SK-N-SH treated with all-trans-retinoic acid at 6 μM for 48 hours (cell line): ENCODE results near the gene PRR29.

ENCODE experiments used
- ATAC-seq: fragments of 200-7000 bp; cut with Tn5 transposase; 3 replicates; pipeline ENCODE4 v1.9.1; 2020; ENCODE audit warnings: mild to moderate bottlenecking, moderate library complexity
- ARNTL ChIP-seq: fragments of 450-650 bp; formaldehyde crosslinking; IDR thresholded peaks from 2 replicates; pipeline ENCODE4 v1.5.0; 2020; ENCODE audit warnings: low read depth, mild to moderate bottlenecking, moderate library complexity, borderline replicate concordance
- BACH2 ChIP-seq: fragments of 250-450 bp; sonication (Bioruptor Pico); IDR thresholded peaks from 2 replicates; pipeline ENCODE4 v1.9.0; 2021; ENCODE audit warnings: mild to moderate bottlenecking, borderline replicate concordance
- ESRRG ChIP-seq: fragments of 250-450 bp; sonication (Bioruptor Pico); IDR thresholded peaks from 2 replicates; pipeline ENCODE4 v1.6.1; 2021; ENCODE audit warnings: mild to moderate bottlenecking
- GLIS3 ChIP-seq: fragments of 250-450 bp; sonication (Bioruptor Pico); IDR thresholded peaks from 2 replicates; pipeline ENCODE4 v1.5.0; 2020; ENCODE audit warnings: mild to moderate bottlenecking, moderate library complexity
- ISL1 ChIP-seq: fragments of 250-450 bp; sonication (Bioruptor Pico); IDR thresholded peaks from 2 replicates; pipeline ENCODE4 v2.1.2; 2022; ENCODE audit warnings: mild to moderate bottlenecking, moderate library complexity
- OSR1 ChIP-seq: fragments of 250-450 bp; sonication (Bioruptor Pico); IDR thresholded peaks from 2 replicates; pipeline ENCODE4 v1.8.0; 2022; ENCODE audit warnings: moderate library complexity, mild to moderate bottlenecking, inconsistent platforms
- PPARA ChIP-seq: fragments of 250-450 bp; sonication (Bioruptor Pico); IDR thresholded peaks from 2 replicates; pipeline ENCODE4 v1.5.0; 2020; ENCODE audit warnings: mild to moderate bottlenecking, borderline replicate concordance
- RARB ChIP-seq: fragments of 250-450 bp; sonication (Bioruptor Pico); IDR thresholded peaks from 2 replicates; pipeline ENCODE4 v1.8.0; 2021; ENCODE audit warnings: mild to moderate bottlenecking, moderate library complexity
- TCF4 ChIP-seq: fragments of 250-450 bp; sonication (Bioruptor Pico); IDR thresholded peaks from 2 replicates; pipeline ENCODE4 v1.8.0; 2021; ENCODE audit warnings: mild to moderate bottlenecking, moderate library complexity, borderline replicate concordance
- TOX ChIP-seq: fragments of 250-450 bp; sonication (Bioruptor Pico); IDR thresholded peaks from 2 replicates; pipeline ENCODE4 v1.8.0; 2021; ENCODE audit warnings: mild to moderate bottlenecking, moderate library complexity, borderline replicate concordance
- ZC3H10 ChIP-seq: fragments of 250-450 bp; sonication (Bioruptor Pico); IDR thresholded peaks from 2 replicates; pipeline ENCODE4 v1.5.1; 2021; ENCODE audit warnings: mild to moderate bottlenecking, moderate library complexity
- ZFP3 ChIP-seq: fragments of 250-450 bp; sonication (Bioruptor Pico); IDR thresholded peaks from 2 replicates; pipeline ENCODE4 v1.5.0; 2020; ENCODE audit warnings: mild to moderate bottlenecking, moderate library complexity
- ZFP30 ChIP-seq: fragments of 450-650 bp; formaldehyde crosslinking; IDR thresholded peaks from 2 replicates; pipeline ENCODE4 v1.5.0; 2022; ENCODE audit warnings: mild to moderate bottlenecking, moderate library complexity
- ZNF565 ChIP-seq: fragments of 450-650 bp; formaldehyde crosslinking; conservative IDR thresholded peaks from 2 replicates; pipeline ENCODE4 v1.5.0; 2020; ENCODE audit warnings: low read depth, mild to moderate bottlenecking, moderate library complexity
- ZNF70 ChIP-seq: fragments of 450-650 bp; formaldehyde crosslinking; IDR thresholded peaks from 2 replicates; pipeline ENCODE4 v1.5.0; 2020; ENCODE audit warnings: mild to moderate bottlenecking, moderate library complexity
- ZNF8 ChIP-seq: fragments of 450-650 bp; formaldehyde crosslinking; IDR thresholded peaks from 2 replicates; pipeline ENCODE4 v1.5.0; 2020; ENCODE audit warnings: mild to moderate bottlenecking, moderate library complexity
- TF ChIP-seq, protein P1 (sequence below): fragments of 250-450 bp; sonication (Bioruptor Pico); IDR thresholded peaks from 2 replicates; pipeline ENCODE4 v1.8.0; 2021; ENCODE audit warnings: low read depth, mild to moderate bottlenecking, moderate library complexity, borderline replicate concordance
- TF ChIP-seq, protein P2 (sequence below): fragments of 250-450 bp; sonication (Bioruptor Pico); IDR thresholded peaks from 2 replicates; pipeline ENCODE4 v1.5.0; 2020; ENCODE audit warnings: mild to moderate bottlenecking, moderate library complexity
- TF ChIP-seq, protein P3 (sequence below): fragments of 250-450 bp; sonication (Bioruptor Pico); IDR thresholded peaks from 2 replicates; pipeline ENCODE4 v1.5.1; 2021; ENCODE audit warnings: mild to moderate bottlenecking, moderate library complexity
- TF ChIP-seq, protein P4 (sequence below): fragments of 250-450 bp; sonication (Bioruptor Pico); IDR thresholded peaks from 2 replicates; pipeline ENCODE4 v1.5.1; 2020; ENCODE audit warnings: low read depth, mild to moderate bottlenecking, moderate library complexity

The PRR29 gene

DNA sequence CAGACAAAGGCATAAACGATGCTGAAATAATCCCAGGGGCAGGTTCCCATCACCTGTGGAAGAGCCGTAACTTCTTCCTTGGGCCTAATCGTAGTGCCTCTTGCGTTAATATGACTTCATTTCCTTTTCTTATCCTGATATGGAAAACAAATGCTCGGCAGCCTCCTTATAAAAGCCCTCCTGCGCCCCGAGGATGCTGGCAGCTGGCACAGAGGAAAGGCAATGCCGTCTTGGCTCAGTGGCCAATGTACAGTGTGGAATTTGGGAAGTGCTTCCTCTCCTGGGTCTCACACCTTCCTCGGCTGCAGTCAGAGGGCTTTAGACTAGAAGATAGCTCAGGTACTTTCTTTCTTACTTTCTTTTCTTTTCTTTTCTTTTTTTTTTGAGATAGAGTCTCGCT, 28.9 kb upstream of the PRR29 start:
- ATAC-seq, result no peak
- TF ChIP-seq ISL1 (CRISPR knock-in tag), result no peak
- TF ChIP-seq TCF4 (CRISPR knock-in tag), result no peak
- TF ChIP-seq ARNTL (CRISPR knock-in tag), result no peak
- TF ChIP-seq ZNF8 (CRISPR knock-in tag), result no peak
- no peak for TF ChIP-seq PPARA (CRISPR knock-in tag)
- no peak for TF ChIP-seq ESRRG (CRISPR knock-in tag)
- TF ChIP-seq, protein P1, sequence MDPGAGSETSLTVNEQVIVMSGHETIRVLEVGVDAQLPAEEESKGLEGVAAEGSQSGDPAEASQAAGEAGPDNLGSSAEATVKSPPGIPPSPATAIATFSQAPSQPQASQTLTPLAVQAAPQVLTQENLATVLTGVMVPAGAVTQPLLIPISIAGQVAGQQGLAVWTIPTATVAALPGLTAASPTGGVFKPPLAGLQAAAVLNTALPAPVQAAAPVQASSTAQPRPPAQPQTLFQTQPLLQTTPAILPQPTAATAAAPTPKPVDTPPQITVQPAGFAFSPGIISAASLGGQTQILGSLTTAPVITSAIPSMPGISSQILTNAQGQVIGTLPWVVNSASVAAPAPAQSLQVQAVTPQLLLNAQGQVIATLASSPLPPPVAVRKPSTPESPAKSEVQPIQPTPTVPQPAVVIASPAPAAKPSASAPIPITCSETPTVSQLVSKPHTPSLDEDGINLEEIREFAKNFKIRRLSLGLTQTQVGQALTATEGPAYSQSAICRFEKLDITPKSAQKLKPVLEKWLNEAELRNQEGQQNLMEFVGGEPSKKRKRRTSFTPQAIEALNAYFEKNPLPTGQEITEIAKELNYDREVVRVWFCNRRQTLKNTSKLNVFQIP (CRISPR knock-in tag), result no peak
- no peak for TF ChIP-seq ZNF565 (CRISPR knock-in tag)
- TF ChIP-seq ZFP30 (CRISPR knock-in tag), result no peak
- TF ChIP-seq RARB (CRISPR knock-in tag), result no peak
- no peak for TF ChIP-seq BACH2
- TF ChIP-seq, protein P2, sequence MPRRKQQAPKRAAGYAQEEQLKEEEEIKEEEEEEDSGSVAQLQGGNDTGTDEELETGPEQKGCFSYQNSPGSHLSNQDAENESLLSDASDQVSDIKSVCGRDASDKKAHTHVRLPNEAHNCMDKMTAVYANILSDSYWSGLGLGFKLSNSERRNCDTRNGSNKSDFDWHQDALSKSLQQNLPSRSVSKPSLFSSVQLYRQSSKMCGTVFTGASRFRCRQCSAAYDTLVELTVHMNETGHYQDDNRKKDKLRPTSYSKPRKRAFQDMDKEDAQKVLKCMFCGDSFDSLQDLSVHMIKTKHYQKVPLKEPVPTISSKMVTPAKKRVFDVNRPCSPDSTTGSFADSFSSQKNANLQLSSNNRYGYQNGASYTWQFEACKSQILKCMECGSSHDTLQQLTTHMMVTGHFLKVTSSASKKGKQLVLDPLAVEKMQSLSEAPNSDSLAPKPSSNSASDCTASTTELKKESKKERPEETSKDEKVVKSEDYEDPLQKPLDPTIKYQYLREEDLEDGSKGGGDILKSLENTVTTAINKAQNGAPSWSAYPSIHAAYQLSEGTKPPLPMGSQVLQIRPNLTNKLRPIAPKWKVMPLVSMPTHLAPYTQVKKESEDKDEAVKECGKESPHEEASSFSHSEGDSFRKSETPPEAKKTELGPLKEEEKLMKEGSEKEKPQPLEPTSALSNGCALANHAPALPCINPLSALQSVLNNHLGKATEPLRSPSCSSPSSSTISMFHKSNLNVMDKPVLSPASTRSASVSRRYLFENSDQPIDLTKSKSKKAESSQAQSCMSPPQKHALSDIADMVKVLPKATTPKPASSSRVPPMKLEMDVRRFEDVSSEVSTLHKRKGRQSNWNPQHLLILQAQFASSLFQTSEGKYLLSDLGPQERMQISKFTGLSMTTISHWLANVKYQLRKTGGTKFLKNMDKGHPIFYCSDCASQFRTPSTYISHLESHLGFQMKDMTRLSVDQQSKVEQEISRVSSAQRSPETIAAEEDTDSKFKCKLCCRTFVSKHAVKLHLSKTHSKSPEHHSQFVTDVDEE (CRISPR knock-in tag), result no peak

DNA sequence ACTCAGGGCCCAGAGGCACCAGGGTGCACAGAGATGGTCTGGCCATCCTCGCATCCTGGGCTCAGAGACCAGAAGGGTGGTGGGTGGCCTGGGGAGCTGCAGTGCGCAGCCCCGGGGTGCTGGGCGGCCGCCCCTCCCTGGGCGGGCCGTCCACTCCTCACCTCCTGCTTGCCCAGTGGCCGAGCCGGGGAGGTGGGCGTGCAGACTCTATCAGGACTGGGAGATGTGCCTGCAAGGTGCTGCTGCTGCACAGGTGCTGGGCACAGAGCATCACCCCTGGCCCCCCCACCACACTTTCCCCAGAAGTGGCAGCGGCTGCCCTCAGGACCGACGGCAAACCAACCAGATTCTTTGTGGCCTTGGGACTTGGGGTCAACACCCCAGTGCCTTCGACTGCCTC, 25.4 kb upstream of the PRR29 start, which contains the start of gene SCN4A:
Gene SCN4A (minus strand): TSS at position 123 of the 400 bp plus-strand sequence. CDS start 77 bp downstream, at position 46.
- TF ChIP-seq ZFP30 (CRISPR knock-in tag) (no peak), ARNTL (CRISPR knock-in tag) (no peak), ZC3H10 (CRISPR knock-in tag) (no peak), ZFP3 (no peak), ESRRG (CRISPR knock-in tag) (no peak), TCF4 (CRISPR knock-in tag) (no peak), OSR1 (CRISPR knock-in tag) (no peak), ZNF70 (CRISPR knock-in tag) (no peak), ZNF565 (CRISPR knock-in tag) (no peak), RARB (CRISPR knock-in tag) (no peak), GLIS3 (CRISPR knock-in tag) (no peak), TOX (no peak), ZNF8 (CRISPR knock-in tag) (no peak)
- TF ChIP-seq, protein P3, sequence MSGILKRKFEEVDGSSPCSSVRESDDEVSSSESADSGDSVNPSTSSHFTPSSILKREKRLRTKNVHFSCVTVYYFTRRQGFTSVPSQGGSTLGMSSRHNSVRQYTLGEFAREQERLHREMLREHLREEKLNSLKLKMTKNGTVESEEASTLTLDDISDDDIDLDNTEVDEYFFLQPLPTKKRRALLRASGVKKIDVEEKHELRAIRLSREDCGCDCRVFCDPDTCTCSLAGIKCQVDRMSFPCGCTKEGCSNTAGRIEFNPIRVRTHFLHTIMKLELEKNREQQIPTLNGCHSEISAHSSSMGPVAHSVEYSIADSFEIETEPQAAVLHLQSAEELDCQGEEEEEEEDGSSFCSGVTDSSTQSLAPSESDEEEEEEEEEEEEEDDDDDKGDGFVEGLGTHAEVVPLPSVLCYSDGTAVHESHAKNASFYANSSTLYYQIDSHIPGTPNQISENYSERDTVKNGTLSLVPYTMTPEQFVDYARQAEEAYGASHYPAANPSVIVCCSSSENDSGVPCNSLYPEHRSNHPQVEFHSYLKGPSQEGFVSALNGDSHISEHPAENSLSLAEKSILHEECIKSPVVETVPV (CRISPR knock-in tag), result no peak
- TF ChIP-seq, protein P2 (CRISPR knock-in tag), result no peak
- TF ChIP-seq, protein P4, sequence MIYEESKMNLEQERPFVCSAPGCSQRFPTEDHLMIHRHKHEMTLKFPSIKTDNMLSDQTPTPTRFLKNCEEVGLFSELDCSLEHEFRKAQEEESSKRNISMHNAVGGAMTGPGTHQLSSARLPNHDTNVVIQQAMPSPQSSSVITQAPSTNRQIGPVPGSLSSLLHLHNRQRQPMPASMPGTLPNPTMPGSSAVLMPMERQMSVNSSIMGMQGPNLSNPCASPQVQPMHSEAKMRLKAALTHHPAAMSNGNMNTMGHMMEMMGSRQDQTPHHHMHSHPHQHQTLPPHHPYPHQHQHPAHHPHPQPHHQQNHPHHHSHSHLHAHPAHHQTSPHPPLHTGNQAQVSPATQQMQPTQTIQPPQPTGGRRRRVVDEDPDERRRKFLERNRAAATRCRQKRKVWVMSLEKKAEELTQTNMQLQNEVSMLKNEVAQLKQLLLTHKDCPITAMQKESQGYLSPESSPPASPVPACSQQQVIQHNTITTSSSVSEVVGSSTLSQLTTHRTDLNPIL (CRISPR knock-in tag), result no peak
- TF ChIP-seq, protein P1 (CRISPR knock-in tag), result no peak
- ATAC-seq, result no peak
